ENCODE data around the gene NT5DC2. TPM values are rescaled to one million over a fixed set of nuclear protein-coding genes. Genes with fewer than 3 reads are reported as not detected.

Gene NT5DC2
- total RNA-seq, 1 experiment from 2014 or later = 377 TPM

GRCh38 chr3:52493232-52494017 is 40.2 kb downstream of the NT5DC2 start (continued):
- no peak for TF ChIP-seq FOXP1 (CRISPR knock-in tag; IDR thresholded peaks at IDR 0.05; ENCODE audit: borderline replicate concordance)
- no peak for TF ChIP-seq CREB1 (CRISPR knock-in tag; IDR thresholded peaks at IDR 0.05)

- DNase-seq (ENCODE audit: low spot score) (no peak), ATAC-seq (no peak)
- H3K9me3 Mint-ChIP-seq = no peaks in the 10 kb centered on the region
- H3K36me3 Mint-ChIP-seq = peaks cover 20% of the 10 kb centered on the region
- H3K4me1 Mint-ChIP-seq = no peaks in the 10 kb centered on the region
- H3K4me3 Mint-ChIP-seq = no peak overlapping the region
- no peak for TF ChIP-seq USF2 (CRISPR knock-in tag; IDR thresholded peaks at IDR 0.05)
- TF ChIP-seq TCF7 (CRISPR knock-in tag; IDR thresholded peaks at IDR 0.05; ENCODE audit: low read depth) = no peak
- TF ChIP-seq ZNF138 (CRISPR knock-in tag; conservative IDR thresholded peaks at IDR 0.05) = no peak
- no peak for TF ChIP-seq STAT6 (CRISPR knock-in tag; conservative IDR thresholded peaks at IDR 0.05; ENCODE audit: low read depth)
- POLR2A ChIA-PET = no interaction called here
- H3K27me3 Mint-ChIP-seq (ENCODE audit: low read depth) = no peaks in the 10 kb centered on the region
- CTCF ChIA-PET = interaction anchor here (0.5 to 1.2 kb wide), 2 partner anchors 10 to 191 kb away, joined by 3 read pairs; no protein-coding TSS in a partner anchor
- no peak overlapping the region for H3K27ac Mint-ChIP-seq
These were observed 41.6 kb downstream of the NT5DC2 start for GRCh38 chr3:52492059-52492458.

GRCh38 chr3:52490939-52491526 is 42.6 kb downstream of the NT5DC2 start:
- Mint-ChIP-seq H3K27ac (no peak overlapping the region), H3K36me3 (peaks cover 20% of the 10 kb centered on the region), H3K27me3 (ENCODE audit: low read depth) (no peaks in the 10 kb centered on the region), H3K4me3 (no peak overlapping the region), H3K4me1 (no peaks in the 10 kb centered on the region), H3K9me3 (no peaks in the 10 kb centered on the region)
- ATAC-seq (no peak), DNase-seq (ENCODE audit: low spot score) (no peak)
- POLR2A ChIA-PET = no interaction called here
- CTCF ChIA-PET = interaction anchor here (1.4 to 3.6 kb wide), 2 partner anchors 9 to 19 kb away, joined by 5 to 10 read pairs; no protein-coding TSS in a partner anchor
- no peak for TF ChIP-seq ESRRA (CRISPR knock-in tag; IDR thresholded peaks at IDR 0.05; ENCODE audit: borderline replicate concordance)
- no peak for TF ChIP-seq PREB (CRISPR knock-in tag; IDR thresholded peaks at IDR 0.05; ENCODE audit: borderline replicate concordance)
- TF ChIP-seq USF2 (CRISPR knock-in tag; IDR thresholded peaks at IDR 0.05) = no peak
- TF ChIP-seq CBFB (CRISPR knock-in tag; IDR thresholded peaks at IDR 0.05; ENCODE audit: low read depth) = no peak
- TF ChIP-seq ZNF138 (CRISPR knock-in tag; conservative IDR thresholded peaks at IDR 0.05) = no peak
- no peak for TF ChIP-seq NR2C2 (CRISPR knock-in tag; IDR thresholded peaks at IDR 0.05)
- TF ChIP-seq ZNF219 (CRISPR knock-in tag; IDR thresholded peaks at IDR 0.05; ENCODE audit: borderline replicate concordance) = no peak
- no peak for TF ChIP-seq HMGXB4 (CRISPR knock-in tag; IDR thresholded peaks at IDR 0.05)
- TF ChIP-seq ZNF396 (CRISPR knock-in tag; IDR thresholded peaks at IDR 0.05; ENCODE audit: borderline replicate concordance) = no peak
- no peak for TF ChIP-seq ZNF671 (CRISPR knock-in tag; IDR thresholded peaks at IDR 0.05)
- no peak for TF ChIP-seq FOXK1 (CRISPR knock-in tag; IDR thresholded peaks at IDR 0.05)
- no peak for TF ChIP-seq IRF1 (CRISPR knock-in tag; IDR thresholded peaks at IDR 0.05)
- no peak for TF ChIP-seq PRDM15 (CRISPR knock-in tag; IDR thresholded peaks at IDR 0.05)
- TF ChIP-seq RORB (CRISPR knock-in tag; IDR thresholded peaks at IDR 0.05) = no peak

Data from WTC11 (cell line).